Sigmoid colon (tissue), 3 donors: ENCODE measurements around the gene ANAPC4.

Experiments
- POLR2A ChIP-seq, 2 donors: fragments of 450-650 bp; IDR thresholded peaks; one replicate each; pipeline ENCODE4 v1.6.1; 2016; ENCODE audit warnings: antibody characterized with exemption in 2 of 2, mild to moderate bottlenecking in 2 of 2, moderate library complexity in 2 of 2
- TF ChIP-seq, protein P1 (sequence below), 4 experiments: fragments of 450-650 bp in 3 of 4; fragments of 200-600 bp in 1 of 4; IDR thresholded peaks; one replicate each; pipeline ENCODE4 v1.5.1; 2016 to 2019; ENCODE audit warnings: antibody characterized with exemption in 4 of 4, mild to moderate bottlenecking in 3 of 4, moderate library complexity in 2 of 4

DNA sequence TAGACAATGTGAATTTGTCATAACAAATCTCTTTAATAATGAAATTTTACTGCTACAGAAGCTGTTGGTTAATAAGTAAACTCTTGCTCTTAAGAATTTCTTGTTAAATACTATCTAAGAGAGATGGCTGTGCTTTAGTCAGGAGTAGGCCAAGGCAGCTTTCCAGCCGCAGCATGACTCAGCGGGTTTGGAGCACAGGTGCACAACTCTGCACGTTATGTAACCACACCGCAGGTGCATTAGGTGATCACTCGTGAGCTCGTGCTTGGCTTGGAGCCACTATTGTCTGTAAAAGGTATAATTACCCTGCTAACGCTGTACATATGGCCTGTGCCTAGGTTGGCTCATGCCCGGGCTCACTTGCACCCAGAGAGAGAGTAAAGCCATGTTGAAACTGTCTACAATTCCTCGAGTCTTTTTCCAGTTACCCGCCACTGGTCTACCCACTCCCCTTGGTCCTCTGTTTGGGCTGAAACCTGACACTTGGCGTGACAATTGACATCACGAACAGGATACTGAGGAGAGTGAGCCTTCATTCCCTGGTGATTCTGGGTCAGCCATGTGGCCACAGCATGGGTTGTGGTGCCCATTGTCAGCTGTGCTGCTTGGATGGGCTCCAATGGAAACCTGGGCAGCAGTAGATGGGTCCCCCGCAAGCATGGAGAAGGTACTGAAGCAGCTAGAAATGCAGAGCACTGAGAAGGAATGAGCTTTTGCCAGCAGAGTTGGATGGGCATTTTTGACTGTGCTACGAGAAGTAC, 18.4 kb upstream of the ANAPC4 start:
- TF ChIP-seq, protein P1, sequence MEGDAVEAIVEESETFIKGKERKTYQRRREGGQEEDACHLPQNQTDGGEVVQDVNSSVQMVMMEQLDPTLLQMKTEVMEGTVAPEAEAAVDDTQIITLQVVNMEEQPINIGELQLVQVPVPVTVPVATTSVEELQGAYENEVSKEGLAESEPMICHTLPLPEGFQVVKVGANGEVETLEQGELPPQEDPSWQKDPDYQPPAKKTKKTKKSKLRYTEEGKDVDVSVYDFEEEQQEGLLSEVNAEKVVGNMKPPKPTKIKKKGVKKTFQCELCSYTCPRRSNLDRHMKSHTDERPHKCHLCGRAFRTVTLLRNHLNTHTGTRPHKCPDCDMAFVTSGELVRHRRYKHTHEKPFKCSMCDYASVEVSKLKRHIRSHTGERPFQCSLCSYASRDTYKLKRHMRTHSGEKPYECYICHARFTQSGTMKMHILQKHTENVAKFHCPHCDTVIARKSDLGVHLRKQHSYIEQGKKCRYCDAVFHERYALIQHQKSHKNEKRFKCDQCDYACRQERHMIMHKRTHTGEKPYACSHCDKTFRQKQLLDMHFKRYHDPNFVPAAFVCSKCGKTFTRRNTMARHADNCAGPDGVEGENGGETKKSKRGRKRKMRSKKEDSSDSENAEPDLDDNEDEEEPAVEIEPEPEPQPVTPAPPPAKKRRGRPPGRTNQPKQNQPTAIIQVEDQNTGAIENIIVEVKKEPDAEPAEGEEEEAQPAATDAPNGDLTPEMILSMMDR (IDR thresholded peaks at IDR 0.05): no peak
- no peak for TF ChIP-seq POLR2A (IDR thresholded peaks at IDR 0.05)
